ENCODE data around the gene CHD3. TPM values are rescaled to one million over a fixed set of nuclear protein-coding genes. Genes with fewer than 3 reads are reported as not detected.
A peak's percentile ranks its signal among the peaks of the same experiment; 100 is the strongest.

The CHD3 gene
- total and polyA plus RNA-seq, 8 donors, result 35.9 to 143 (median 45.3) TPM

- Histone ChIP-seq H3K4me3 (no peak overlapping the region), H3K27ac (no peak overlapping the region), H3K27me3 (no peaks in the 10 kb centered on the region), H3K4me1 (peaks cover 7 to 10% (median 9%) of the 10 kb centered on the region in 3 donors), H3K36me3 (peaks cover 0 to 33% (median 6%) of the 10 kb centered on the region in 3 donors), H3K9me3 (no peaks in the 10 kb centered on the region)
- FAIRE-seq, result no peak
- ATAC-seq, result no peak
- intact Hi-C loops (cut with DNase I), result no loop called here
- peak in 5 of 6 donors; percentile 25 to 81 (median 45) for DNase-seq
- no peak for TF ChIP-seq CTCF (IDR thresholded peaks at IDR 0.05)
- WGBS, 2 donors, result 80 to 81% methylated on average over 34 to 35 of the region's 35 CpGs
These were observed 39.3 kb upstream of the CHD3 start for GRCh38 chr17:7849130-7849750.

- Histone ChIP-seq H3K4me3 (no peak overlapping the region), H3K4me1 (peaks cover 7 to 9% (median 9%) of the 10 kb centered on the region in 3 donors), H3K9me3 (no peaks in the 10 kb centered on the region), H3K27ac (no peak overlapping the region), H3K27me3 (no peaks in the 10 kb centered on the region), H3K36me3 (peaks cover 0 to 33% (median 6%) of the 10 kb centered on the region in 3 donors)
- ATAC-seq (no peak), FAIRE-seq (no peak), DNase-seq (peak in 2 of 6 donors; percentile 25 to 26)
- no peak for TF ChIP-seq CTCF (IDR thresholded peaks at IDR 0.05)
- intact Hi-C loops (cut with DNase I), result loop anchor here in 2 of 3 donors (5.0 to 10.0 kb wide), 2 partner anchors 105 to 108 kb away; no protein-coding TSS in a partner anchor
- 80 to 85% methylated on average over 12 of the region's 12 CpGs for whole genome bisulfite sequencing, 2 donors
These were observed 38.7 kb upstream of the CHD3 start for GRCh38 chr17:7849751-7850504.

GRCh38 chr17:7850701-7851437 lies 37.7 kb upstream of the CHD3 start:
- peak overlapping the region in 1 of 4 donors; percentile 21 for H3K4me3 ChIP-seq
- H3K4me1 ChIP-seq, result peaks cover 0 to 3% (median under 1%) of the 10 kb centered on the region in 3 donors
- H3K36me3 ChIP-seq, result peaks cover 0 to 33% (median 6%) of the 10 kb centered on the region in 3 donors
- no peak for FAIRE-seq
- H3K27me3 ChIP-seq, result no peaks in the 10 kb centered on the region
- WGBS, 2 donors, result 80 to 84% methylated on average over 17 of the region's 17 CpGs
- intact Hi-C loops (cut with DNase I), result loop anchor here in 2 of 3 donors (5.0 to 10.0 kb wide), 2 partner anchors 106 to 109 kb away; no protein-coding TSS in a partner anchor
- no peaks in the 10 kb centered on the region for H3K9me3 ChIP-seq
- peak; percentile 14 to 73 (median 50) for DNase-seq
- TF ChIP-seq CTCF (IDR thresholded peaks at IDR 0.05), result no peak
- peak in 2 of 4 donors; percentile 1 to 2 for ATAC-seq
- peak overlapping the region in 3 of 4 donors; percentile 27 to 46 (median 39) for H3K27ac ChIP-seq

- H3K4me1 ChIP-seq, result peaks cover 0 to 9% (median 4%) of the 10 kb centered on the region in 3 donors
- no peaks in the 10 kb centered on the region for H3K27me3 ChIP-seq
- peak overlapping the region in 1 of 4 donors; percentile 21 for H3K4me3 ChIP-seq
- TF ChIP-seq CTCF (IDR thresholded peaks at IDR 0.05), result peak; percentile 92 to 98 (median 97)
- DNase-seq, result peak; percentile 92 to 98 (median 96)
- H3K36me3 ChIP-seq, result peaks cover 0 to 33% (median 6%) of the 10 kb centered on the region in 3 donors
- no peaks in the 10 kb centered on the region for H3K9me3 ChIP-seq
- H3K27ac ChIP-seq, result peak overlapping the region; percentile 15 to 46 (median 33)
- WGBS, 2 donors, result 12 to 13% methylated on average over 60 of the region's 60 CpGs
- FAIRE-seq, result no peak
- intact Hi-C loops (cut with DNase I), result loop anchor here in 2 of 3 donors (5.0 to 10.0 kb wide), 2 partner anchors 107 to 109 kb away; no protein-coding TSS in a partner anchor
- peak; percentile 85 to 95 (median 92) for ATAC-seq
These were observed 36.9 kb upstream of the CHD3 start for GRCh38 chr17:7851438-7852261.

All from pancreas (tissue), 10 donors.